ENCODE data around the gene INCA1.

DNA sequence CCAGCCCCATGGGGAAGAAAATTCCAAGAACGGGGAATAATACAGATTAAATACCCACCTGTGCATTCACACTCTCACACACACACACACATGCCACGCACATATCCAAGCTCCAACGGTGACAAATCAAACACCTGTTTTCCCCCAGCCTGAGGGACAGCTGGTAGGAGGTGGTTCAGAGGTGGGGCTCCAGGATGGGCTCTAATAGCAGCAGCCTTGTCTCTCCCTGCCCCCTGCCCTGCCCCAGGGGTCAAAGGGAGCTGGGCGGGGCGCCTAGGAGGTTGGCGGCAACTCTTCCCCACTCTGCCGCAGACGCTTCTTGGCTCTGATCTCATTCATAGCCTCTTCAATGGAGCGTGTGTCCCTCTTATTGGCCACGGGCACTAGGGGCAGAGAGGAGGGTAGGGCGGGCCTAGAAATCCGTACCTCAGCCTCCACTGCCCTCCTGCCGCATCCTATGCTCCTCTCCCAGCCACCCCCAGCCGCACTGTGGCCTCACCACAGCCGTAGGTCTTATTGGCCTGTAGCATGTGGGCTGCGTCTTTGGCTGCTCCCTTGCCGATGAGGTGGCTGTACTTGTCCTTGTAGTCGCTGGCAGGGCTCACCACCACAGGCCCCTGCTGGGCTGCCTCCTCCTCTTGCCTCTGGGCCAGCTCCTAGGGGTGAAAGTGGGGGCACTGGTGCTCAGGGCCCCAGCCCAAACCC lies 37.9 kb downstream of the INCA1 start:
- no peak for TF ChIP-seq POLR2AphosphoS5 (IDR thresholded peaks at IDR 0.05; ENCODE audit: insufficient read depth in 1 of 2, low read depth in 1 of 2)
- TF ChIP-seq, protein P1, sequence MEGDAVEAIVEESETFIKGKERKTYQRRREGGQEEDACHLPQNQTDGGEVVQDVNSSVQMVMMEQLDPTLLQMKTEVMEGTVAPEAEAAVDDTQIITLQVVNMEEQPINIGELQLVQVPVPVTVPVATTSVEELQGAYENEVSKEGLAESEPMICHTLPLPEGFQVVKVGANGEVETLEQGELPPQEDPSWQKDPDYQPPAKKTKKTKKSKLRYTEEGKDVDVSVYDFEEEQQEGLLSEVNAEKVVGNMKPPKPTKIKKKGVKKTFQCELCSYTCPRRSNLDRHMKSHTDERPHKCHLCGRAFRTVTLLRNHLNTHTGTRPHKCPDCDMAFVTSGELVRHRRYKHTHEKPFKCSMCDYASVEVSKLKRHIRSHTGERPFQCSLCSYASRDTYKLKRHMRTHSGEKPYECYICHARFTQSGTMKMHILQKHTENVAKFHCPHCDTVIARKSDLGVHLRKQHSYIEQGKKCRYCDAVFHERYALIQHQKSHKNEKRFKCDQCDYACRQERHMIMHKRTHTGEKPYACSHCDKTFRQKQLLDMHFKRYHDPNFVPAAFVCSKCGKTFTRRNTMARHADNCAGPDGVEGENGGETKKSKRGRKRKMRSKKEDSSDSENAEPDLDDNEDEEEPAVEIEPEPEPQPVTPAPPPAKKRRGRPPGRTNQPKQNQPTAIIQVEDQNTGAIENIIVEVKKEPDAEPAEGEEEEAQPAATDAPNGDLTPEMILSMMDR (IDR thresholded peaks at IDR 0.05): no peak
